ENCODE results near the gene CNTNAP4. TPM values are rescaled to one million over a fixed set of nuclear protein-coding genes. Genes with fewer than 3 reads are reported as not detected.

CNTNAP4 gene
- total and polyA plus RNA-seq, 2 of the 4 experiments (the other 2 are of a cell fraction) = not detected

GRCh38 chr16:76443973-76444372, 166.8 kb downstream of the CNTNAP4 start:
- intact Hi-C loops (cut with micrococcal nuclease) = no loop called here
- no peaks in the 10 kb centered on the region for H3K9me1 ChIP-seq (ENCODE audit: insufficient read depth, low read length)
- H2BK15ac ChIP-seq (ENCODE audit: low read depth, low read length) = no peak overlapping the region
- no peaks in the 10 kb centered on the region for H3K27me3 ChIP-seq (ENCODE audit: control insufficient read depth, insufficient read depth, low read length)
- no peaks in the 10 kb centered on the region for H3K36me3 ChIP-seq (ENCODE audit: control insufficient read depth, insufficient read depth, low read length)
- no peaks in the 10 kb centered on the region for H4K20me1 ChIP-seq (ENCODE audit: insufficient read depth, low read length)
- H4K91ac ChIP-seq (ENCODE audit: insufficient read depth, low read depth, low read length) = no peak overlapping the region
- no peak overlapping the region for H4K5ac ChIP-seq (ENCODE audit: low read depth, low read length)
- H3K14ac ChIP-seq (replicated peaks; ENCODE audit: low read depth, low read length) = no peak overlapping the region
- H2AK5ac ChIP-seq (ENCODE audit: low read depth, low read length) = no peak overlapping the region
- CTCF ChIA-PET = no interaction called here
- H2BK120ac ChIP-seq (ENCODE audit: low read depth, low read length) = no peak overlapping the region
- no peak overlapping the region for H2AK9ac ChIP-seq (replicated peaks; ENCODE audit: low read depth, low read length, poor library complexity)
- H3K56ac ChIP-seq (ENCODE audit: extremely low read depth, insufficient read depth, low read length) = no peak overlapping the region
- no TSS peak for BruUV-seq (replicated peaks)
- H4K8ac ChIP-seq (ENCODE audit: low read depth in 2 of 2, low read length in 2 of 2) = no peak overlapping the region
- DNase-seq (no peak), ATAC-seq (ENCODE audit: low read depth) (no peak)
- H3K4me1 ChIP-seq (ENCODE audit: control insufficient read depth, insufficient read depth, low read length) = no peaks in the 10 kb centered on the region
- no peak for TF ChIP-seq USF2 (IDR thresholded peaks at IDR 0.05; ENCODE audit: low read depth, low read length)
- no peak for TF ChIP-seq NFE2L2 (IDR thresholded peaks at IDR 0.05; ENCODE audit: low read depth, low read length)
- TF ChIP-seq POLR2A (IDR thresholded peaks at IDR 0.05; ENCODE audit: low read depth, low read length) = no peak
- TF ChIP-seq ELK1 (IDR thresholded peaks at IDR 0.05; ENCODE audit: borderline replicate concordance, low read depth, low read length) = no peak
- no peak for TF ChIP-seq RAD21 (IDR thresholded peaks at IDR 0.05; ENCODE audit: low read length)
- TF ChIP-seq FOS (IDR thresholded peaks at IDR 0.05; ENCODE audit: low read depth, low read length) = no peak
- no peak for TF ChIP-seq MXI1 (IDR thresholded peaks at IDR 0.05; ENCODE audit: borderline replicate concordance, low read depth, low read length)
- no peak for TF ChIP-seq CHD1 (IDR thresholded peaks at IDR 0.05; ENCODE audit: low read depth, low read length)
- no peak for TF ChIP-seq SMC3 (IDR thresholded peaks at IDR 0.05; ENCODE audit: low read depth, low read length)
- TF ChIP-seq MAZ (IDR thresholded peaks at IDR 0.05; ENCODE audit: borderline replicate concordance, low read depth, low read length) = no peak
- TF ChIP-seq CTCF (conservative IDR thresholded peaks at IDR 0.05; ENCODE audit: low read depth, low read length) = no peak
- TF ChIP-seq BHLHE40 (IDR thresholded peaks at IDR 0.05; ENCODE audit: low read depth, low read length) = no peak
- TF ChIP-seq MAFK (IDR thresholded peaks at IDR 0.05; ENCODE audit: low read depth, low read length) = no peak
- TF ChIP-seq CEBPB (IDR thresholded peaks at IDR 0.05; ENCODE audit: low read depth, low read length) = no peak
- no peak overlapping the region for H3K23ac ChIP-seq (ENCODE audit: low read depth, low read length)
- no peak overlapping the region for H2BK20ac ChIP-seq (ENCODE audit: low read depth, low read length)
- no peak overlapping the region for H3K27ac ChIP-seq (ENCODE audit: insufficient read depth, low read length)
- H3K4me3 ChIP-seq (ENCODE audit: insufficient read depth, low read depth, low read length) = no peak overlapping the region
- no peak overlapping the region for H3K9ac ChIP-seq (ENCODE audit: low read depth, low read length)
- no peak overlapping the region for H3K4ac ChIP-seq (ENCODE audit: low read depth, low read length)
- no peaks in the 10 kb centered on the region for H3K79me1 ChIP-seq (ENCODE audit: low read depth in 1 of 2, low read length in 2 of 2)
- POLR2A ChIA-PET (ENCODE audit: unreplicated experiment) = no interaction called here
- H3K18ac ChIP-seq (ENCODE audit: low read depth, low read length) = no peak overlapping the region
- dilution Hi-C loops (cut with HindIII; ENCODE audit: low sequenced_read_pairs, unreplicated experiment) = no loop called here
- H3K9me3 ChIP-seq (ENCODE audit: control insufficient read depth, insufficient read depth, low read length) = no peaks in the 10 kb centered on the region; the same call in 1 of the 2 replicates
- no peak overlapping the region for H2AFZ ChIP-seq (replicated peaks; ENCODE audit: low read length, poor library complexity)
- no CpG with 5 or more reads among the region's 1 CpG for WGBS, 2 experiments (ENCODE audit: extremely low coverage in 2 of 2, insufficient read length in 1 of 2)
- in situ Hi-C loops (cut with MboI; ENCODE audit: low sequenced_read_pairs) = no loop called here
- no peak overlapping the region for H2BK5ac ChIP-seq (ENCODE audit: low read depth, low read length, poor library complexity, severe bottlenecking)
- no peak overlapping the region for H3K4me2 ChIP-seq (ENCODE audit: low read depth, low read length)
